Measurements from ENCODE around the gene ESR1.

The ESR1 gene

DNA sequence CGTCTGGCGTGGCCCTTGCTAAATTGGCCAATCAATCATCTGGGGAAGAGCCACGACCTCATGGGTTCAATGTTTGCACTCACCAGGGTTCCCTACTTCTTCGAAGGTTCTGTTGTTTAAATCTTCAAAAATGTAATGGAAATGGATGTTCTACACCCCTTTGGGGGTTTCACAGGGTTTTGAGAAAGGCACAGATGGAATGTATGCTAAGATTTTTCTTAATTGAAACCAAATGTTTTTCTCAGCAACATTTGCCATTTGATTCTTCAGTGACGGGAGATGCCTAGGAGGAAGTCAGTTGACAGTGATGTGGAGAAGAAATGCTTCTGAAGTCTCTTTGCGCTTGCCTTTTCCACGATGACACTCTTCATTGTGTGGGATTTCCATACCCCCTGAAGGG is 312.3 kb downstream of the ESR1 start:
- Histone ChIP-seq H3K27ac (no peak overlapping the region), H3K9me3 (ENCODE audit: severe bottlenecking) (no peaks in the 10 kb centered on the region), H3K27me3 (ENCODE audit: insufficient read depth, low read depth, severe bottlenecking) (no peaks in the 10 kb centered on the region), H3K36me3 (no peaks in the 10 kb centered on the region), H3K4me3 (ENCODE audit: low read depth, low read length) (no peak overlapping the region)
- no peak for DNase-seq
- TF ChIP-seq, protein P1, sequence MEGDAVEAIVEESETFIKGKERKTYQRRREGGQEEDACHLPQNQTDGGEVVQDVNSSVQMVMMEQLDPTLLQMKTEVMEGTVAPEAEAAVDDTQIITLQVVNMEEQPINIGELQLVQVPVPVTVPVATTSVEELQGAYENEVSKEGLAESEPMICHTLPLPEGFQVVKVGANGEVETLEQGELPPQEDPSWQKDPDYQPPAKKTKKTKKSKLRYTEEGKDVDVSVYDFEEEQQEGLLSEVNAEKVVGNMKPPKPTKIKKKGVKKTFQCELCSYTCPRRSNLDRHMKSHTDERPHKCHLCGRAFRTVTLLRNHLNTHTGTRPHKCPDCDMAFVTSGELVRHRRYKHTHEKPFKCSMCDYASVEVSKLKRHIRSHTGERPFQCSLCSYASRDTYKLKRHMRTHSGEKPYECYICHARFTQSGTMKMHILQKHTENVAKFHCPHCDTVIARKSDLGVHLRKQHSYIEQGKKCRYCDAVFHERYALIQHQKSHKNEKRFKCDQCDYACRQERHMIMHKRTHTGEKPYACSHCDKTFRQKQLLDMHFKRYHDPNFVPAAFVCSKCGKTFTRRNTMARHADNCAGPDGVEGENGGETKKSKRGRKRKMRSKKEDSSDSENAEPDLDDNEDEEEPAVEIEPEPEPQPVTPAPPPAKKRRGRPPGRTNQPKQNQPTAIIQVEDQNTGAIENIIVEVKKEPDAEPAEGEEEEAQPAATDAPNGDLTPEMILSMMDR (IDR thresholded peaks at IDR 0.05; ENCODE audit: low read depth, low read length): no peak

DNA sequence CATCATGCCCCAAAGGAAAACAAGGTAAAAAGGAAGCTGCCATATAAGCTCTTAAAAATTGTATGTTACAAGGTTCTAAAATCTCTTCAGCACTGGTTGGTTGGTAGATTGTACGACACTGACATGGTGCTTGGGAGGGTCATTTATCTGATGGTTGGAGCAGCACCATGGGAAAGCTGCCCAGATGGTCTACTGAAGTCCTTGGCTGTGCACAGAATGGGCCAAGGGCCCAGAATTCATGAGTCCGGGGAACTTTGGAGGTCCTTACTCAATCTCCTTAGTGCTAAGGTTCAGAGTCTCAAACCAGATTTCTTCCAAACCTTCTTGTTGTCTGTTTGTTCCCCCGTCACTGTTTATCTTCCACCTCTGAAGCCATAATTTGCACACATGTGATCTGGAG is 314.4 kb downstream of the ESR1 start:
- H3K27ac ChIP-seq: no peak overlapping the region
- no peak overlapping the region for H3K4me3 ChIP-seq (ENCODE audit: low read depth, low read length)
- DNase-seq: no peak
- H3K27me3 ChIP-seq (ENCODE audit: insufficient read depth, low read depth, severe bottlenecking): no peaks in the 10 kb centered on the region
- H3K9me3 ChIP-seq (ENCODE audit: severe bottlenecking): no peaks in the 10 kb centered on the region
- no peaks in the 10 kb centered on the region for H3K36me3 ChIP-seq
- TF ChIP-seq, protein P1 (IDR thresholded peaks at IDR 0.05; ENCODE audit: low read depth, low read length): no peak

- Histone ChIP-seq H3K4me3 (ENCODE audit: low read depth, low read length) (no peak overlapping the region), H3K27me3 (ENCODE audit: insufficient read depth, low read depth, severe bottlenecking) (no peaks in the 10 kb centered on the region), H3K9me3 (ENCODE audit: severe bottlenecking) (no peaks in the 10 kb centered on the region), H3K27ac (no peak overlapping the region), H3K36me3 (no peaks in the 10 kb centered on the region)
- TF ChIP-seq, protein P1 (IDR thresholded peaks at IDR 0.05; ENCODE audit: low read depth, low read length): no peak
- no peak for DNase-seq
These were observed 315.0 kb downstream of the ESR1 start for GRCh38 chr6:152122434-152122833.

DNA sequence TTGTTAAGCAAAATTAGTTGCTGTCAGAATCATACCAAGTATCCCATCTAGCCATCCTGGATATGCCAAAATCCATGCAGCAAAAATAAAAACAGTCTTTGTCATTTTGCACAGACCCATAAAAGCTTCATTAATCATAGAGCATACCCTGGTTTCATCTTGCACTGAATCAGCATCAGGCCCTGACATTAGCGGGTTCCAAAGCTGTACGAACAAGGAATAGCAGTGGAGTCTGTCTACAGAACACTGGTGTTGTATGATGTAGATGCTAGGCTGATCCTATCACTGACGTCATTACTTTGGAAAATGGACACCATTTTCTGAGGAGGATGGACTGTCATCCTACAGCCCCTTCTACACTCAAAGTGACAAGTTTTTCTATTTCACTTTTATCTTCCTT is 315.6 kb downstream of the ESR1 start:
- DNase-seq: no peak
- TF ChIP-seq, protein P1 (IDR thresholded peaks at IDR 0.05; ENCODE audit: low read depth, low read length): no peak
- Histone ChIP-seq H3K27ac (no peak overlapping the region), H3K27me3 (ENCODE audit: insufficient read depth, low read depth, severe bottlenecking) (no peaks in the 10 kb centered on the region), H3K4me3 (ENCODE audit: low read depth, low read length) (no peak overlapping the region), H3K9me3 (ENCODE audit: severe bottlenecking) (no peaks in the 10 kb centered on the region), H3K36me3 (no peaks in the 10 kb centered on the region)

DNA sequence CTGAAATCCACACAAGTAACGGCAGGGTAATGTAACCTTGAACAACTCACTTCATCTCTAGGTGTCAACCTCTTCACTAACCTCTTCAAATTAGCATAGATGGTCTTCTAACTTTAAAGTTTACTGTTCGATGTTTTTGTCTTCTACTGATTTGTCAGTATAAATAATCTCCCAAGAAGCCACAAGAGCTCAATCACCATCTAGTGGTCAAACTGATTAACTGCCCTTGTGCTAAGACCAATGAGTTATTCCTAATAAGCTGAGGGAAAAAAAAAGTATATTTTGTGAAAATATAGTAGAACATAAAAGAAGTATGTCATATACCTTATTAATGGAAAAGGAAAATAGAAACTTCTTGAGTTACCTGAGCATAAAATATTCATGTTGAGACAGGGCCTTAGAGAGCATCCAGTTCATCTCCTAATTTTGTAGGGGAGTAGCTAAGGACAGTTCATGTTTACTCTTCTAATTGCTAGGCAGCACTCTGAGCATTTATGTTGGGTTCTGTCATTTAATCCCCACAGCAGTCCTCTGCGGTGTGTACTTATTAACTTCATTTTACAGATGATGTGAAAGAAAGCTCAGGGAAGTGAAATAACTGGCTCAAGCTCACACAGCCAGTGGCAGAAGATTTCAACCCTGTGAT is 317.1 kb downstream of the ESR1 start:
- no peak overlapping the region for H3K27ac ChIP-seq
- no peak overlapping the region for H3K4me3 ChIP-seq (ENCODE audit: low read depth, low read length)
- no peak for DNase-seq
- H3K9me3 ChIP-seq (ENCODE audit: severe bottlenecking): no peaks in the 10 kb centered on the region
- TF ChIP-seq, protein P1 (IDR thresholded peaks at IDR 0.05; ENCODE audit: low read depth, low read length): peak; percentile 51
- H3K27me3 ChIP-seq (ENCODE audit: insufficient read depth, low read depth, severe bottlenecking): no peaks in the 10 kb centered on the region
- H3K36me3 ChIP-seq: no peaks in the 10 kb centered on the region

Measured in WERI-Rb-1 (cell line).